Common myeloid progenitor, CD34-positive (primary cell): ENCODE data around the gene ZNF805. TPM values are rescaled to one million over a fixed set of nuclear protein-coding genes. Genes with fewer than 3 reads are reported as not detected.
A peak's percentile ranks its signal among the peaks of the same experiment; 100 is the strongest.
"Not testable (repeated sequence)": the region's sequence is repeated elsewhere in the genome, so short reads cannot be mapped to it uniquely, and the experiment has no call there.

Experiments used
- CTCF ChIA-PET: fragments of 350-600 bp; sonication (Branson Sonifier 250); formaldehyde crosslinking; loops from one replicate; lab custom pipeline; 2021; ENCODE audit warnings: antibody characterized with exemption; lab: Charles Lee
- POLR2A ChIA-PET: fragments of 350-600 bp; sonication (Branson Sonifier 250); formaldehyde crosslinking; loops from one replicate; lab custom pipeline; 2021; ENCODE audit warnings: antibody characterized with exemption; lab: Charles Lee
- DNase-seq, 3 donors: peaks; one replicate each; pipeline versions ENCODE4 v3.0.0 to v3.0.0-alpha.2; 2013
- H3K27ac ChIP-seq, 2 experiments: 1 replicate in 1 of 2; 2 replicates in 1 of 2; pipeline ENCODE4 v1.7.0; 2013; ENCODE audit warnings: inconsistent platforms in 2 of 2, low read length in 2 of 2, mild to moderate bottlenecking in 2 of 2, low read depth in 1 of 2, moderate library complexity in 1 of 2; ENCODE audit not compliant: severe bottlenecking in 2 of 2, insufficient read depth in 1 of 2, poor library complexity in 1 of 2
- H3K27me3 ChIP-seq, 5 experiments: replicated peaks in 2 of 5; 1 replicate in 3 of 5; 2 replicates in 2 of 5; pipeline versions ENCODE4 v1.6.1 to v1.7.0; 2013; ENCODE audit warnings: low read length in 4 of 5, mild to moderate bottlenecking in 2 of 5, moderate library complexity in 2 of 5, inconsistent platforms in 1 of 5; ENCODE audit not compliant: insufficient read depth in 5 of 5, control insufficient read depth in 4 of 5
- H3K36me3 ChIP-seq, 4 experiments: 1 replicate in 2 of 4; 2 replicates in 2 of 4; pipeline versions ENCODE4 v1.6.1 to v1.7.0; 2013; ENCODE audit warnings: low read length in 3 of 4, control low read depth in 1 of 4, mild to moderate bottlenecking in 1 of 4; ENCODE audit not compliant: control insufficient read depth in 4 of 4, insufficient read depth in 4 of 4
- H3K4me1 ChIP-seq, 4 experiments: 1 replicate in 3 of 4; 2 replicates in 1 of 4; pipeline versions ENCODE4 v1.6.1 to v1.7.1; 2013; ENCODE audit warnings: low read length in 3 of 4, mild to moderate bottlenecking in 3 of 4, control low read depth in 1 of 4, inconsistent platforms in 1 of 4, moderate library complexity in 1 of 4; ENCODE audit not compliant: control insufficient read depth in 4 of 4, insufficient read depth in 4 of 4; ENCODE audit errors: control extremely low read depth in 1 of 4
- H3K4me3 ChIP-seq, 7 experiments: 1 replicate in 4 of 7; 2 replicates in 3 of 7; pipeline versions ENCODE4 v1.5.1 to v1.7.0; 2013; ENCODE audit warnings: mild to moderate bottlenecking in 7 of 7, low read length in 6 of 7, moderate library complexity in 6 of 7, inconsistent platforms in 2 of 7, low read depth in 2 of 7, control low read depth in 1 of 7; ENCODE audit not compliant: insufficient read depth in 4 of 7, control insufficient read depth in 1 of 7; ENCODE audit errors: extremely low read depth in 1 of 7
- H3K9me3 ChIP-seq, 5 experiments: 1 replicate in 4 of 5; 2 replicates in 1 of 5; pipeline versions ENCODE4 v1.6.1 to v1.7.1; 2013; ENCODE audit warnings: low read length in 4 of 5, mild to moderate bottlenecking in 2 of 5, inconsistent platforms in 1 of 5, low read depth in 1 of 5, moderate library complexity in 1 of 5; ENCODE audit not compliant: control insufficient read depth in 4 of 5, insufficient read depth in 2 of 5; ENCODE audit errors: control extremely low read depth in 1 of 5
- WGBS: methylation state at CpG from one replicate; pipeline ENCODE4 v1.1.5; 2013; ENCODE audit not compliant: insufficient coverage; 5-methylcytosine and 5-hydroxymethylcytosine counted together
- polyA plus RNA-seq: library from polyadenylated mRNA; unstranded; fragments of 120-200 nt; gene quantifications from one replicate; pipeline ENCODE4 v1.2.1, GENCODE V29; 2013

ZNF805 gene
- polyA plus RNA-seq: 8.7 TPM

DNA sequence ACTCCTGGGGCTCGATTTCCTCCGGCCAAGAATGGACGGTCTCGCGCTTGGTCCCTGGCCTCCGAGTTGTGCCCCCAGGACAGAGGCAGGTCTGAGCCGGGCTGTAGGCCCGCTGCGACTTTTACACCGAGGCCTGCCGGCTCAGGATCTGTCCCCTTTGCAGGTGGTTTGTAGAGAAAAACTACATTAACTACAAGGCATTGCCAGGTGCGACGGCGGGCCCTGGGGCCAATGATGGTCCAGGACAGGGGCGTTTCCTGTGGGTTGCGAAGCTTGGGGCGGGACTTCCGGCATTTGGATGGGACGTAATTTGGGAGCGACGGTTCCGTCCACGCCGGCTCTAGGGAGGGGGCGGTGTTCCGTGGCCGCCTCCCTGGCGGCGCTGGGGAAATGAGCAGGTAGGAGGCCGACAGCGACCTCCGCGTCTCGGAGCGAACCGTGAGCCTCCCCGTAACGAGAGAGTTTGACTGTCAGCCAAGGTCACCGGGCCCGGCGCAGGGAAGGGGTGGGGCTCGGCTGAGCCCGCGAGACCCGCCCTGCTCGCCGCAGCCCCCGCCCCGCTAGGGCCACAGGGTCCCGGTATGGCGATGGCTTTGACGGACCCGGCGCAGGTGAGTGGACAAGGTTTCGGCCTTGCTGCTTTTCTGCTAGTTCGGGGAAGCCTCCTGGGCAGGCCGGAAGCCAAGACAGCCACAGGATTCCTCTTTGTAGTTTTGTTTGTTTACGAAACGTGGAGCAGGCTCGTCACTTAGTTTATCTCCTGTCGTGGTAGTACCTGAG lies at the start of gene ZNF805:
TSS of gene ZNF805 (plus strand) at position 322 of the 780 bp plus-strand sequence. CDS start at position 582, 260 bp downstream.
- under 1% methylated on average over 55 of the region's 61 CpGs for WGBS
- DNase-seq: peak; percentile 97 to 99 (median 99)
- Histone ChIP-seq H3K36me3 (peaks cover 0 to 21% (median 12%) of the 10 kb centered on the region in 4 experiments), H3K4me1 (peaks cover 9 to 23% (median 15%) of the 10 kb centered on the region in 4 experiments), H3K27ac (peak within 1 kb of the TSS; percentile 94 to 96), H3K4me3 (peak within 1 kb of the TSS; percentile 85 to 99 (median 92)), H3K9me3 (no peaks in the 10 kb centered on the region), H3K27me3 (no peaks in the 10 kb centered on the region)
- POLR2A ChIA-PET: interaction anchor here (0.6 to 0.7 kb wide), 3 partner anchors 19 to 1235 kb away, joined by 3 read pairs; no protein-coding TSS in a partner anchor
- CTCF ChIA-PET: no interaction called here

DNA sequence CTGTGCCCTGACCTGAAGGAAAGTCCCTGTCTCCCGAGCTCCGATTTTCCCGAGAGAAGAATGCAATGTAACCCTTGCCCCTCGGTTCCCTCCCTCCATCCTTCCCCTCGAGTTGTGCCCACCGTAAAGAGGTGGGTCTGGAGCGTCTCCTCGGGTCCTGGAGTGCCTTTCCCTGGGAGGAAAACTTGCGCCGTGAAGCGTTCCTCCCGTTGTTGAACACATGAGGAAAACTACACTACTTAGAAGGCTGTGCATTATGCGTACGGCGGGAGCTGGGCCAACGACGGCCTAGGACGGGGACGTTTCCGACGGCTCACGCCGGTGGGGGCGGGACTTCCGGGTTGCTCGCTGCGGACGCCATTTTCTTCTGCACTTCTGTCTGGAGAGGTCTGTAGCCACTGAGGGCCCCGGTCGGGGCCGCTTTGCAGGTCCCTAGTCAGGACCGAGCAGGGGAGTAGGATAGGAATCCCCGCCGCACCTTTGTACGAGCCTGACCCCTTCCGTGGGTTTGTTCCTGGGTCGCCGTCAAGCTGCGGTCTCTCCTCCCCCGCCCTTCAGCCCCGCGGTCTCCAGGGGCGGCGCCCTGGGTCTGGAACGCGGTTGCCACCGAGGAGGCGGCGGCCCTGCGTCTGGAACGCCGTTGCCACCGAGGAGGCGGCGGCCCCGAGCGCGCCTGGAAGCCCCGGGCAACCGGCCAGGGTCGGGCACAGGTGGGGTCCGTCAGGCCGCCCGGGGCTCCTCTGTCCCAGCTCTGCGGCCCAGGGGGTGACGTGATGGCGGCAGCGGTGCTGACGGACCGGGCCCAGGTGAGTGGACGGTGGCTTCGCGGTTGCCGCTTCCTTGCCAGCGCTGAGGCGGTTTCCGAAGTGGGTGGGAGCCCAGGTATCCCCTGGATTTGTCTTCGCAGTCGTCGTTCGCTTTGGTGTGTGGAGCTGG lies 49.0 kb upstream of the ZNF805 start, which contains the start of gene ZNF264:
TSS of gene ZNF264 (plus strand) at position 360 of the 936 bp plus-strand sequence. CDS start at position 774, 414 bp downstream.
- no peaks in the 10 kb centered on the region for H3K27me3 ChIP-seq
- 2% methylated on average over 73 of the region's 81 CpGs for WGBS
- DNase-seq: peak; percentile 87 to 92 (median 91)
- H3K27ac ChIP-seq: peak within 1 kb of the TSS; percentile 66 to 90
- POLR2A ChIA-PET: interaction anchor here (0.8 kb wide), 1 partner anchor 129 kb away, joined by 4 read pairs; the partner anchor contains the start of gene ZNF543
- H3K4me3 ChIP-seq: peak within 1 kb of the TSS; percentile 68 to 95 (median 93)
- CTCF ChIA-PET: no interaction called here
- peaks cover 12 to 33% (median 27%) of the 10 kb centered on the region in 4 experiments for H3K36me3 ChIP-seq
- peaks cover 4 to 27% (median 23%) of the 10 kb centered on the region in 5 experiments for H3K9me3 ChIP-seq
- H3K4me1 ChIP-seq: peaks cover 7 to 27% (median 11%) of the 10 kb centered on the region in 4 experiments

DNA sequence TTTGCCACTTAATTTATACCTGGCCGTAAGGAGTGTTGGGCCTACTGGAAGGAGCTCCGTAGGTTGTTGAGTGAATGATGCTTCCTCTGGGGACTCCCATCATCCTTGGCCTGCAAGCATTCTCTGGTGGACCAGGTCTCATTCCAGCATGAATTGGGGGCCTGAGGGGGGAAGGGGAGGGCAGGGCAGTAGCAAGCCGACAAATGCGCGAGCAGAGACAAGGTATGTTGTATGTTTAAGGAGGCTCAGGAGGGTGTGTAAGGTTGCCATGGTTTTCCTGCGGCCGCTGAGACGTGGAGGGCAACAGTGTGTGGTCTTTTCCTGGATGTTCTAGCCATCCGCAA lies 48.4 kb upstream of the ZNF805 start:
- peak overlapping the region; percentile 68 to 95 (median 93) for H3K4me3 ChIP-seq
- peaks cover 3 to 24% (median 19%) of the 10 kb centered on the region in 5 experiments for H3K9me3 ChIP-seq
- ChIA-PET POLR2A (no interaction called here), CTCF (no interaction called here)
- peaks cover 7 to 27% (median 11%) of the 10 kb centered on the region in 4 experiments for H3K4me1 ChIP-seq
- WGBS: 4% methylated on average over 6 of the region's 9 CpGs
- no peak for DNase-seq
- peak overlapping the region; percentile 66 to 90 for H3K27ac ChIP-seq
- H3K36me3 ChIP-seq: peaks cover 12 to 39% (median 34%) of the 10 kb centered on the region in 4 experiments
- no peaks in the 10 kb centered on the region for H3K27me3 ChIP-seq

DNA sequence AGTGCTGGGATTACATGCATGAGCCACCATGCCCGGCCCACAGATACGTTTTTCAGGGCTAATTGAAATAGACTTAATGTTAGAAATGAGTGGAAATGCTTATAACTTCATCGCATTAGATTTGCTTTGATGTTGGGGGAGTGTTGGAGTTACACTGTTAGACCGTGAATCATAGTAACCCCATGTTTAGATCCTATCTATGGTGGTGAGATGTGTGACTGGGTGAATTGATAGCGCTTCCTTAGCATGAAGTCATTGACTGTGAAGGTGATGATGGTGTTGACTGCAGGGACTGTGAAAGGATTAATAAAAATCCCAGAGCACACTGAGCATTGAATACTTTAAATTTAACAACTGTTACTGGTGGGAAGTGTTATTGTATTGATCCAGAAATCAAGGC lies 47.4 kb upstream of the ZNF805 start:
- whole genome bisulfite sequencing: 93% methylated on average over 5 of the region's 5 CpGs
- Histone ChIP-seq H3K9me3 (peaks cover 4 to 23% (median 11%) of the 10 kb centered on the region in 5 experiments), H3K4me3 (peak overlapping the region in 3 of 7 experiments; percentile 81 to 95 (median 94)), H3K27me3 (no peaks in the 10 kb centered on the region), H3K36me3 (peaks cover 12 to 48% (median 40%) of the 10 kb centered on the region in 4 experiments), H3K4me1 (peaks cover 7 to 27% (median 11%) of the 10 kb centered on the region in 4 experiments), H3K27ac (no peak overlapping the region)
- ChIA-PET CTCF (no interaction called here), POLR2A (no interaction called here)
- DNase-seq: peak in 1 of 3 donors; percentile 12

DNA sequence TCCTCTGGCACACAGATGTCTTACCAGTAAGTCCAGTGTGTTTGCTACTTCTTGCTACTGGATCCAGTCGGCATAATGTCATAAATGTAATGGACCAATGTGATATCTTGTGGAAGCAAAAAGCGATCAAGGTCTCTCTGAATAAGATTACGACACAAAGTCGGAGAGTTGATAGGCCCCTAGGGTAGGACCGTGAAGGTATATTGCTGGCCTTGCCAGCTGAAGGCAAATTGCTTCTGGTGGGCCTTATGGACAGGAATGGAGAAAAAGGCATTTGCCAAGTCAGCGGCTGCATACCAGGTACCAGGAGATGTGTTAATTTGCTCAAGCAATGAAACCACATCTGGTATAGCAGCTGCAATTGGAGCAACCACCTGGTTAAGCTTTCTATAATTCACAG lies 42.6 kb upstream of the ZNF805 start:
- H3K27me3 ChIP-seq, DNase-seq, POLR2A ChIA-PET, H3K4me3 ChIP-seq, H3K27ac ChIP-seq, H3K4me1 ChIP-seq, CTCF ChIA-PET: not testable (repeated sequence)
- 98% methylated on average over 6 of the region's 6 CpGs for WGBS
- Histone ChIP-seq H3K36me3 (peaks cover 20 to 93% (median 65%) of the 10 kb centered on the region in 4 experiments), H3K9me3 (peaks cover 0 to 44% (median 14%) of the 10 kb centered on the region in 5 experiments)

DNA sequence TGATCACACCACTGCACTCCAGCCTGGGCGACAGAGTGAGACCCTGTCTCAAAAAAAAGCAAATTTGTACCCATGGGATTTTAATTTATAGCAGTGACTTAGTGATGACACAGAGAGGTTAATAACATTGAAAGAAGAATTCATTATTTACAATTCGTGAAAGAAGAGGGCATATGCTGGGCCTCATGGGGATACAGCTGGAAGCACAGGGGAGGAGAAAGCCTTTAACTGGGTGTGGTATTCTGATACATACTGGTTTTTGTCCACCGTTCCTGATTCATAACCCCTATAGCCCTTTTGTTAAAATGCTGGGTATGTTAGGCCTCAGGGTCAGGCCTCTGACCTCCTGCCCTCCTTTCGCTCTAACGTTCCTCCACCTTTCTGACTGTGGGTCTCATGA lies 38.3 kb upstream of the ZNF805 start:
- peaks cover 0 to 56% (median 23%) of the 10 kb centered on the region in 5 experiments for H3K9me3 ChIP-seq
- no peak overlapping the region for H3K27ac ChIP-seq
- H3K4me1 ChIP-seq: no peaks in the 10 kb centered on the region
- ChIA-PET CTCF (no interaction called here), POLR2A (interaction anchor here (0.7 kb wide), 1 partner anchor 14 kb away, joined by 3 read pairs; no protein-coding TSS in a partner anchor)
- no peaks in the 10 kb centered on the region for H3K27me3 ChIP-seq
- no peak for DNase-seq
- peaks cover 20 to 90% (median 56%) of the 10 kb centered on the region in 4 experiments for H3K36me3 ChIP-seq
- 100% methylated on average over 3 of the region's 5 CpGs for WGBS
- H3K4me3 ChIP-seq: no peak overlapping the region
